HG02970 (cell line): ENCODE data around the gene LRP8.

ENCODE experiments used
- ATAC-seq: cut with Tn5 transposase; IDR thresholded peaks from one replicate; pipeline ENCODE4 v1.9.1; 2021; ENCODE audit warnings: mild to moderate bottlenecking, moderate library complexity, moderate number of reproducible peaks; ENCODE audit not compliant: unreplicated experiment, low FRiP score

The LRP8 gene

DNA sequence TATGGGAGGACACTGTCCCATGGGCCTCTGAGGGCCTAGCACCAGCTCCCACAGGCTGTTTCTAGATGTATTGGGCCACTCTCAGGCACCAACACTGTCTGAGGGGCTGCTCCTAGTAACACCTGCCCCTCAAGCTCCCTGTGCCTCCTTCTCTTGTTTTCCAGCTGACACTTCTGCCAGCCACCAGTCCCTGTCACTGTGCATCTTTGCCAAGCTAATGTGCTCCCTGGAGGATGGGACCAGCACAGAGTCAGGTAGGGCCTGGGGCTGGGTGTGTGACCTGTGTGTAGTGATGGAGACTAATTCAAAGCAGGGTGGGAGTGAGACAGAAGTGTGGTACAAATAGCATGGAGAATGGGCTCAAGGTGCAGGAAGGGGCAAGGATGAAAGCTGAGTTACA is 60.1 kb downstream of the LRP8 start:
- ATAC-seq: no peak

DNA sequence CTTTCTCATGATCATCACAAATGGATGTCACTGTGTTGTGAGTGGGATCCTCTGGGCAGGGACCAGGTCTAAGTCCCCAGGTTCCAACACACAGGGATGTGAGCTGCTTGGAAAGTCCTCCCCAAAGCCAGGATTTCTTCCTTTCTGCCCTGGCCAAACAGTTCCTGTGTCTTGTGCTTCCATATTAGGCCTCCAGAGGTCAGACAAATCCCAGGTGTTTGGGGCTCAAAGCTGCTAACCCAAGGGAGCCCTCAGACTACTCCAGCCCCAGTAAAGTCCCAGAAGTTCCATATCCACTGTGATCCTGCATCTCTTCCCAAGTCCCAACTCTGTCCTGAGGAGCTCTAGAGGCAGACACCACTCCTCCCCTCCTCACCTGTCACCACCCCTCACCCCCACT is 61.8 kb downstream of the LRP8 start:
- no peak for ATAC-seq

DNA sequence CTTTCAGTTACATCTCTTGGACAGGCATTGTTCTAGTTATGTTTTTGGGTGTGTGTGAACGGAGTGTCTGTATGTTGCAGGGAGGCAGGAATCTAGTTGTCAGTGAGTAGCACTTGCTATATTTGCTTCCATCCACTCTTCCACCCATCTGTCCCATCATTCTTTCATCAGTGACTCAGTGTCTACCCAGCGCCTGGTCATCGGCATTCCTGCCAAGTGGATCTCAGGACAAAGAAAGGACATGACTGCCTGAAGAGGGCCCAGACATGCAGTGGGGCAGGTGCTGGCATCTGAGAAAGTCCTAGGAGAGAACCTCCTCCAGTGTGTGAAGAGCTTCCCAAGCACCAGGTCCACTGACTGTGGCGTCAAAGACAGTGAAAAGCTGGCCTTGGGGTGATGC is 62.3 kb downstream of the LRP8 start:
- no peak for ATAC-seq

- ATAC-seq: no peak
These were observed 63.8 kb downstream of the LRP8 start for GRCh38 chr1:53264048-53264447.

- no peak for ATAC-seq
These were observed 65.9 kb downstream of the LRP8 start for GRCh38 chr1:53262000-53262399.

- ATAC-seq: no peak
These were observed 67.1 kb downstream of the LRP8 start for GRCh38 chr1:53260631-53261247.

- ATAC-seq: no peak
These were observed 67.9 kb downstream of the LRP8 start for GRCh38 chr1:53259932-53260331.

- no peak for ATAC-seq
These were observed 69.7 kb downstream of the LRP8 start for GRCh38 chr1:53258216-53258615.

GRCh38 chr1:53257454-53258081 is 70.3 kb downstream of the LRP8 start:
- no peak for ATAC-seq

GRCh38 chr1:53256511-53257453 is 71.1 kb downstream of the LRP8 start:
- no peak for ATAC-seq

- no peak for ATAC-seq
These were observed 72.8 kb downstream of the LRP8 start for GRCh38 chr1:53255031-53255430.

DNA sequence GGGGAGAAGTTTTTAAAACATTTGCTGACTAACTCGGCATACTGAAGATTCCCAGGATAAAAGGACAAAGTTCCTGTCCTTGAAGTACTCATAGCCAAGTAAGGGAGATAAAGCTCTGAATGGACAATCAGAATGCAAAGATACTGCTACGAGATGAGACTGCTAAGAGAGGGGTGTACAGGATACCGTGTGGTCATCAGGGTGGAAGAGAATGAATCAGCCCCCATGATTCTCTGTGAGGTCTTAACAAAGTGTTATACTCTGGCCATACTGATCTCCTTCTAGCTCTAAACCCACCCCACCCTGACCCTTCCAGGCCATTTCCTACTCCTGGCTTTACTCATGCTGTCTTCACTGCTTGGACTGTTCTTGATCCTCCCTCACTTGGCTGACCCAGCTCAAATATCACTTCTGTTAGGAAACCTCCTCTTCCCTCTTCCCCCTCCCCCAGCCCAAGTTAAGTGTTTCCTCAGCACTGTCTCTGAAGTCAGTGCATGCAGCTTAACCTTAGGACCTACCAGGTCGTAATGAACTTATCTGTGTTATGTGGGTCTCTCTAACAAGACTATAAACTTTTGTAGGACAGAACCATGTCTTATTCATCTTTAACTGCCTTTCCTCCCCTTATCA is 73.7 kb downstream of the LRP8 start:
- ATAC-seq: no peak

- ATAC-seq: no peak
These were observed 77.5 kb downstream of the LRP8 start for GRCh38 chr1:53250325-53250724.

DNA sequence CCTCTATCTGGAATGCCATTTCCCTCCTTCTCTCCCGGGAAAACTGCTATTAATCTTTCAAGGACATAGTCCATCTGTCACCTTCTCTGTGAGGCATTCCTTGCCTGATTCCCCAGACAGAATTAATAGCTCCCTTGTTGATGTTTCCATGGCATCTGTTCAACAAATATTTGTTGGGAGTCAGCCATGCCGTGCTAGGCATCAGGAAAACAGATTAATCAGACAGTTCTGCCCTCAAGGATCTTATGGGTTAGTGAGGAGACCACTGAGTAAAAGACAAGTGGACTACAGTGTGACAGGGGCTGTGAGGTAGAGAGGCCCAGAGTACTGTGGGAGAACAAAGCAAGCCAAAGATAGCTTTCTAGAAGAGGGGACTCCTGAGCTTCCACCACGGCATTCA is 78.2 kb downstream of the LRP8 start:
- no peak for ATAC-seq

DNA sequence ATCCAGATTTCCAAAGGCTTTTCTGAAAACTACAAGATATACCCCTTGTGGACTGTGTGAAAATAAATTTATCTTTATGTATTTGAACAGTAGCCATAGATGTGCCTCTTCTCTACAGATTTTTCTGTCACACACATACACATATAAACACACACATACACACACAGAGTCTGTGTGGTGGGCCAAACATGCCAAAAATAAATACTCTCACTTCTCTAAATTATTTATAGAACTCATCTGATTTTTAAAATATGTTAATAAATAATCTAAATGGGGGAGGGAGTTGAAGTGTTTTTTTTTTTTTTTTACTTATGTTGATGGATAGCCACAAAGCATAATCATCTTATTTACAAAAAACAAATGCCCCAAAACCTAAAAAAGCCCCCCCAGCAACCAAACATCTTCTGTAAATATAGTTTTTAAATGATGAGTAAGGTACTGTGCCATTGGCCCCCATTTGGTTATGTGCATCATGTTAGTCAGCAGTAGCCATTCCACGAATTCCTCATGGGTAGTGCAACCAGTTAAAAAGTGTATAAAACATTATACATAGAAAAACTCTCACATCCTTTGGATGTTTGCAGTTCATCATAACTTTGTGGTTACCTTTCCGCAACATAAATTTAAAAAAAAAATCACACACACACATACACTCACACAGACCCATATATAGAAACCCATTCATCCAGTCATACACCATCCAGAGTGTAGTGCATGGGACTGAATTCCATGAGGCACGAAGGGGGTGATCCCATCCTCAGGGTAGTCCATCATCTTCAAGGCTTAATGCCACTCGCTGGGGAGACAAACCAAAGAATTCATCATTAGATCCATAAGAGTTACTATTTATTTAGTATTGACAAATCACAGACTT is 81.4 kb downstream of the LRP8 start:
- no peak for ATAC-seq

DNA sequence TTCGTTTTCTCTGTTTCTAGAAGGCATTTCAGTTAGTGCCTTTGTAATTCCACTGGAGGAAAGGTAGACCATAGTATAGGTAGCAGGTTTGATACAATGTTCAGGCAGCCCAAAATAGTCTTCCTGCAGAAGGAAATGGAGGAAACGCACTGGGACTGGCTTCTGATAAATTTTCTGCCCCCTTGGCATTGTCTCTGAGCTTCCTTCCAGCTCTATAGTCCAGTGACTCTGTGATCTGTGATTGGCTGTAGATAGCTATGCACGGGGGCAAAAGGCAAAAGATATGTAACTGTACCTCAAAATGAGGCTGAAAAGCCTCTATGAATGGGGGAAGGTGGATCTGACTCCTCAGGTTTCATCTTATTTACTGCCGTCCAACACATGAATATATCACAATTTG is 83.7 kb downstream of the LRP8 start:
- no peak for ATAC-seq

DNA sequence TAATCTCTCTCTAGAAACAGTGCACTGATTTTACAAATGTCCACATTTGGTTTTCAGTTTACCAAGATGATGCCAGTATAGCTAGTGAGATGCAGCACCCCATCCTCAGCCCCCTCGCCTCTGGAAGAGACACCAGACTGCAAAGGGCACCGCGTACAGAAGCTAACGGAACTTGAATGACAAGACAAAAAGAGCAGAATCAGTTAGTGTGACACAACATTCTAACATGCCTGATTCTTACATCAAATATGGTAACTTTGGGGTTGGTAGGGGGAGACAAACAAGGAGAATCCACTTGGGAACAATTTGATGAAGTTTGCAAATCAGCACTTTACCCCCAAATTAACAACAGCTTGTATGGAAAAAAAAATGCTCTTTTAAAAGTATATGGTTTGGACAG is 85.5 kb downstream of the LRP8 start:
- no peak for ATAC-seq

DNA sequence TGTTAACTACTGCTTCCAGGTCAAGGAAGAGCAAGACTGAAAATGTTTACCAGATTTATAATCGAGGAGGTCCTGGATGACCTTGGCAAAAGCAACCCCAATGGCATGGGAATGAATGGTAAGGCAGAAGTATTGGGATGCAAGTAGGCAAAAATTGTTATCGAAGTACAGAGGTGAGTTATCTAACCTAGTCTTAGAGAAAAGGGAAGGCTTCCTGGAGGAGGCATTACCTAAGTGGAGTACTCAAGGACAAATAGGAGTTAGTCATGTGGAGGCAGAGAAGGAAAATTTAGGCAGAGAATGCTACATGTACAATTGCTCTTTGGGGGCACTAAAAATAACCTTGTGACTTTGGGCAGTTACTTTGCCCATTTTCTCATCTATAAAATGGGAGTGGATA is 86.0 kb downstream of the LRP8 start:
- no peak for ATAC-seq

DNA sequence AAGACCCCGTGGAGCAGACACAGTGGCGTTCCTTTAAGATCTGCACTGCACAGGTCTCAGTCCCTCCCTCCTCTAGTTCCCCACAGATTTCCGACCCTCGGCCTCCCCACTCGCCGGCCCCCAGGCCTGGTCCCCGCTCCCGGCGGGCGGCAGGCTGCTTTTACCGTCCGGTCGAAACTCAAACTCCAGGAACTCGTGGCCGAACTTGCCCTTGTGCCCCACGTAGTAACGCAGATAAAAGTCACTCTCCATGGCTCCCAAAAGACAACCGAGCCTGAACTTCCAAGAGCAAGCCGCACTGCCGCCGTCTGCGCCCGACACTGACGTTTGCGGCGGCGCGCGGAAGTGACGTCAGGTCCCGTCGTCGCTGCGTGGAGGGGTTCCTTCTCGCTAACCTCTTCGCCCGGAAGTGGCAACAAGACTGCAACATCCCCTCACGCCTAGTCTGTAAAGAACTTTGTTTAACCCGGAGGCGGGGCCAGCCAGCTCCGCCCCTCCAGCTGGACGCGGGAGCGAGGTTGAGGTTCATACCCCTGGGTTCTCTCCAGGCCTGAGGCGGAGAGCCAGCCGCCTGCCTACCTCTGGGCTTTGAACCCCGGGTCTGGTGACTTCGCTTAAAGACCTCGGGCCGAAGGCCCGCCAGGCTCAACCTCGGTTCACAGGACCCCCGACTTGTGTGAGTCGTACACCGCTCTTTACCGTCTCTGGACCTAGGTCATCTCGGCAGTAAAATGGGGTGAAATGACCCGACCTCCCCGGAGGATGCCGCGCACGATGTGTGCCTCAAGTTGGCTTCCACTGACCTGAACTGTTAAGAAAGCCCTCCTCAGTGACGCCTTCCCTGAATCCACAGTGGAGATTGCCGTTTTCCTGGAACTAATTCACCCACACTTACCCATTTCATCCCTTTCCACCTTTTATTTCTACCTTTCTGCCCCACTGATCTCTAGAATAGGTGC is 89.4 kb downstream of the LRP8 start, which contains the start of gene MAGOH:
Gene MAGOH (minus strand): TSS at position 322 of the 959 bp plus-strand sequence. CDS start 70 bp downstream, at position 252.
- peak; percentile 92 for ATAC-seq
